ENCODE measurements around the gene FANCF. TPM values are rescaled to one million over a fixed set of nuclear protein-coding genes. Genes with fewer than 3 reads are reported as not detected.

Gene FANCF
- polyA plus RNA-seq, 3 donors = 1.1 to 3.9 (median 2.8) TPM

DNA sequence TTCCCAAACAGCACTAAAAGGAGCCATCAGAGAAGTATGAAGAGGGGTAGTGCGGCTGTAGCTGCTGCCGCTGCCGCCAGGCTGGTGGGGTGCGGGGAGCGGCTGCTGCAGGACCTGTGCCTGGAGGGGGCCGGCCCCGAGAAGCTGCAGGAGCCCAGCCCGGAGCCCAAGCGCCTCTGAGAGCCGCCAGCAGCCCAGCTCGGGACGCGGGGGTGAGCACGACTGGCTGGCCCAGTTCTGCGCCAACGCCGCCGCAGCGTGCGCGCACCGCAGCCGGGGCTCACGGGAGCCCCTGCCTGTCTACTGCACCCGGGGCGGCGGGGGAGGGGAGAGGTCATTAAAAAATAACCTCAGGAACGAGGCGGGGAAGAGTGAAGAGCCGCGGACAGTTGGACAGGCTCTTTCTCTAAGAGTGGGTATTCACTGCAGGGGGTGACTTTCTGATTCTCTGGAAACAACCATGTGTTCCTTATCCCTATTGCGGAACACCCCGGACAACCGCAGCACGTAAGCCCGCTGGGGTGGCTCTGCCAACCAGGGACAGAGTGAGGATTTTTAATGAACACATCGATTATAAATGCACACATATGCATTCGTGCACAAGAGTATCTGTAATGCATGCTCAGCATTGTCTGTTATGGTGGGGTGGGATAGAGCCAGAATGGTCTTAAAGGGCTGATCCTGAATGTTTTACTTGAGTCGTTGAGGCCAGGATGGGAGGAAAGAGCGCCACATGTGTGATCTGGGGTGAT lies 41.2 kb upstream of the FANCF start:
- peaks cover 30 to 43% (median 30%) of the 10 kb centered on the region in 3 donors for H3K27me3 Mint-ChIP-seq (ENCODE audit: low read depth in 3 of 3)

GRCh38 chr11:22666325-22666687 lies 40.7 kb upstream of the FANCF start, which contains the start of gene GAS2:
TSS of gene GAS2 (plus strand) at chr11:22666611. CDS start at chr11:22674870, 8,259 bp downstream.
- Mint-ChIP-seq H3K4me3 (peak within 1 kb of the TSS in 1 of 2 donors; percentile 80), H3K9me3 (peaks cover 0 to 7% (median 2%) of the 10 kb centered on the region in 7 donors), H3K27me3 (ENCODE audit: low read depth in 3 of 3) (peaks cover 26 to 43% (median 30%) of the 10 kb centered on the region in 3 donors), H3K27ac (no peak within 1 kb of the TSS), H3K36me3 (no peaks in the 10 kb centered on the region), H3K4me1 (peaks cover 4% of the 10 kb centered on the region)
- no peaks in the 10 kb centered on the region for H3K9me3 ChIP-seq (replicated peaks in 1 of 2; ENCODE audit: control insufficient read depth in 1 of 2, insufficient read depth in 1 of 2, low read length in 2 of 2)
- no peak within 1 kb of the TSS for H3K9ac ChIP-seq (ENCODE audit: insufficient read depth, low read length, poor library complexity, severe bottlenecking)
- H3K4me1 ChIP-seq (ENCODE audit: control insufficient read depth in 1 of 2, insufficient read depth in 2 of 2, low read length in 2 of 2) = no peaks in the 10 kb centered on the region
- H3K27me3 ChIP-seq (ENCODE audit: control insufficient read depth in 2 of 2, insufficient read depth in 2 of 2, low read length in 2 of 2) = peaks cover 38 to 57% of the 10 kb centered on the region in 2 donors
- H4K20me1 ChIP-seq (ENCODE audit: insufficient read depth, low read length) = no peaks in the 10 kb centered on the region
- DNase-seq = no peak
- H3K36me3 ChIP-seq (replicated peaks in 1 of 2; ENCODE audit: control insufficient read depth in 1 of 2, insufficient read depth in 2 of 2, low read length in 2 of 2) = no peaks in the 10 kb centered on the region
- no peak within 1 kb of the TSS for H3K27ac ChIP-seq (ENCODE audit: low read depth in 1 of 2, low read length in 2 of 2)
- H3K79me2 ChIP-seq (ENCODE audit: insufficient read depth, low read length) = no peaks in the 10 kb centered on the region
- H3K4me3 ChIP-seq (replicated peaks in 1 of 3; ENCODE audit: low read depth in 2 of 3, low read length in 3 of 3) = no peak within 1 kb of the TSS
- intact Hi-C loops (cut with micrococcal nuclease) = no loop called here
- TF ChIP-seq CTCF (IDR thresholded peaks at IDR 0.05) = no peak
- no peak within 1 kb of the TSS for H3K4me2 ChIP-seq (replicated peaks; ENCODE audit: extremely low read depth, low read length, poor library complexity, severe bottlenecking)
- 0% methylated on average over 4 of the region's 8 CpGs for WGBS (ENCODE audit: insufficient coverage)
- H2AFZ ChIP-seq (ENCODE audit: insufficient read depth, low read depth, low read length, poor library complexity, severe bottlenecking) = no peak within 1 kb of the TSS

More for the DNA sequence above, 41.2 kb upstream of the FANCF start:
- no peak overlapping the region for H3K9ac ChIP-seq (ENCODE audit: insufficient read depth, low read length, poor library complexity, severe bottlenecking)
- H3K79me2 ChIP-seq (ENCODE audit: insufficient read depth, low read length) = no peaks in the 10 kb centered on the region
- TF ChIP-seq CTCF (IDR thresholded peaks at IDR 0.05) = no peak
- H4K20me1 ChIP-seq (ENCODE audit: insufficient read depth, low read length) = no peaks in the 10 kb centered on the region
- no peak overlapping the region for H3K4me2 ChIP-seq (replicated peaks; ENCODE audit: extremely low read depth, low read length, poor library complexity, severe bottlenecking)
- no peak overlapping the region for H3K4me3 ChIP-seq (replicated peaks in 1 of 3; ENCODE audit: low read depth in 2 of 3, low read length in 3 of 3)
- Mint-ChIP-seq H3K4me1 (peaks cover 4% of the 10 kb centered on the region), H3K36me3 (no peaks in the 10 kb centered on the region), H3K9me3 (peaks cover 0 to 7% (median 2%) of the 10 kb centered on the region in 7 donors), H3K27ac (no peak overlapping the region), H3K4me3 (peak overlapping the region in 1 of 2 donors; percentile 80)
- WGBS (ENCODE audit: insufficient coverage) = 4% methylated on average over 32 of the region's 40 CpGs
- H3K9me3 ChIP-seq (replicated peaks in 1 of 2; ENCODE audit: control insufficient read depth in 1 of 2, insufficient read depth in 1 of 2, low read length in 2 of 2) = no peaks in the 10 kb centered on the region
- no peak overlapping the region for H2AFZ ChIP-seq (ENCODE audit: insufficient read depth, low read depth, low read length, poor library complexity, severe bottlenecking)
- no peaks in the 10 kb centered on the region for H3K36me3 ChIP-seq (replicated peaks in 1 of 2; ENCODE audit: control insufficient read depth in 1 of 2, insufficient read depth in 2 of 2, low read length in 2 of 2)
- no peak overlapping the region for H3K27ac ChIP-seq (ENCODE audit: low read depth in 1 of 2, low read length in 2 of 2)
- no peak for DNase-seq
- intact Hi-C loops (cut with micrococcal nuclease) = no loop called here
- peaks cover 38 to 57% of the 10 kb centered on the region in 2 donors for H3K27me3 ChIP-seq (ENCODE audit: control insufficient read depth in 2 of 2, insufficient read depth in 2 of 2, low read length in 2 of 2)
- no peaks in the 10 kb centered on the region for H3K4me1 ChIP-seq (ENCODE audit: control insufficient read depth in 1 of 2, insufficient read depth in 2 of 2, low read length in 2 of 2)
